ENCODE data around the gene NKTR.

The NKTR gene

DNA sequence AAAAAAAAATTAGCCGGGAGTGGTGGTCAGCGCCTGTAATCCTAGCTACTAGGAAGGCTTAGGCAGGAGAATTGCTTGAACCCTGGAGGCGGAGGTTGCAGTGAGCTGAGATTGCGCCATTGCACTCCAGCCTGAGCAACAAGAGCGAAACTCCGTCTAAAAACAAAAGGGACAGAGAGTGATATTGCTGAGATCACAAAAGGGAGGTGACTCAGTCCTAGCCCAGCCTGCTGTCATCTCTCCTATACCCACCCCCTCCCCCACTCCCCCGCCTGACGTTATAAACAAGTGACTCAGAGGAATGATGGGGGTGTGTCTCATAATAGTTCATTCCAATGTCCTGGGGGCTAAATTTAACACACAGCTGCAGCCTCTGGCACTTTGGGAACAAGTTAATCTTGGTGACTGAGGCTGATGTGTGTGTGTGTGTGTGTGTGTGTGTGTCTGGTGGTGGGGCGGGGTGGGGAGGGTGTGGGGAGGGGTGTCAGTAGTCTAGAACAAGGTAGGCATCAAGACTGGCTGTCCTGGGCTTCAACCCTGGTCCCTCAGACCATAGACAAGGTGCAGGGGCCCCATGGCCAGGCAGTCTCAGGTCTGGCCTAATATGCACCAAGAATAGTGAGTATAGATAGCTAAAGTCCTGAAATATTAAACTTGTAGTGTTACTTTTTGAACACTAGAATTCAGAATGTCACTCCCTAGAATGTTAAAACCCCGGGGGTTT is 83.6 kb downstream of the NKTR start:
- DNase-seq, result no peak

GRCh38 chr3:42684632-42685362 is 84.3 kb downstream of the NKTR start:
- no peak for DNase-seq

- DNase-seq, result no peak
Measured at GRCh38 chr3:42685363-42685881, 84.9 kb downstream of the NKTR start, which contains the start of gene KLHL40. KLHL40 (plus strand) TSS chr3:42685537; CDS start chr3:42685619, 82 bp downstream.

GRCh38 chr3:42685891-42686820 is 85.7 kb downstream of the NKTR start:
- DNase-seq, result no peak

DNA sequence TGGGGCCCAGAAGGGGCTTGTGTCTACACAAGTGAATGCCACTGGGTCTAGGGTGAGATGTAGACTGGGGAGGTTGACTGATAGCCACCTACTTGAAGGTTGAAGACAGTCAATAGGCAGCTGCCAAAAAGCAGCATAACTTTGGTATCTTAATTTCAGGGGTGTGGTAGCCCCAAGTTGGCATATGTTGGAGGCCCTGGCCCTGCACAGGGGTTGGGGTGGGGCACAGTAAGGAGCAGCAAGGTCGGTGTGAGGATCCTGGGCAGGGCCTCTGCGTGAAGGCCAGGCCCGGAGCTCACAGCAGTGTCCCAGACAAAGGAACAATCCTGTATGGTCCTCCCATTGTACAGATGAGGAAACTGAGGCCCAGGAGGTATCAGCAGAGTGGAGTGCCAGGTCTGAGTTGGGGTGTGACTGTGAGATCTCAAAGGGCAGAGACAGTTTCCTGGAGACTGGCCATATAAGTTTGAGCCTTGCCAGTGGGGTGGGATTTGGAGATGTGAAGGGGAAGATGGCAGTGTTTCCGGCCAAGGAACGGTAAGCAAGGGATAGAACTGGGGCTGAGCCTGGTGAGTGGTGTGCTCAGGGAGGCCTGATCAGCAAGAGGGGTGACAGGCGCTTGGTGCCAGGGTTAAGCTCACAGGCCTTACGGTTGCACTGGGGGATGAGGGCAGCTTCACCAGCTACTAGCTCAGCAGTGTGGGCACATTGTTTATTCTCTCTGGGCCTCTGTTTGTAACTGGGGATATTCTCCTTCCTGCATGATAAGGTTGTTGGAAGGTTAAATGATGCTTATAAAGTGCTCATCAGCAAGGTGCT is 86.6 kb downstream of the NKTR start:
- DNase-seq, result no peak

DNA sequence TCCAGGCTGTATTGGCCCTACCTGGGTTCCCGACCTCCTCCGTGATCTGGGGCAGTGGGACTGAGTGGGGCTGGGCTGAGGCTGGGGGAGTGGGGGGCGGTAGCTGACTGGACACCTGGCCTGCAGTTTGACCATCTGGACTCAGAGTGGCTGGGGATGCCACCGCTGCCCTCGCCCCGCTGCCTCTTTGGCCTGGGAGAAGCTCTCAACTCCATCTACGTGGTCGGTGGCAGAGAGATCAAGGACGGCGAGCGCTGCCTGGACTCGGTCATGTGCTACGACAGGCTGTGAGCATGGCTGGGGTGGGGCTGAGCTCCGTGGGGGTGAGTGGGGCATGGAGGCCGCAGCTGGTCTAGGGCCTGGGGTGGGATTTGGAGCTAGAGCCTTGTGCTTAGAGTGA is 87.5 kb downstream of the NKTR start:
- no peak for DNase-seq

GRCh38 chr3:42688487-42689420 is 88.3 kb downstream of the NKTR start:
- DNase-seq, result no peak

DNA sequence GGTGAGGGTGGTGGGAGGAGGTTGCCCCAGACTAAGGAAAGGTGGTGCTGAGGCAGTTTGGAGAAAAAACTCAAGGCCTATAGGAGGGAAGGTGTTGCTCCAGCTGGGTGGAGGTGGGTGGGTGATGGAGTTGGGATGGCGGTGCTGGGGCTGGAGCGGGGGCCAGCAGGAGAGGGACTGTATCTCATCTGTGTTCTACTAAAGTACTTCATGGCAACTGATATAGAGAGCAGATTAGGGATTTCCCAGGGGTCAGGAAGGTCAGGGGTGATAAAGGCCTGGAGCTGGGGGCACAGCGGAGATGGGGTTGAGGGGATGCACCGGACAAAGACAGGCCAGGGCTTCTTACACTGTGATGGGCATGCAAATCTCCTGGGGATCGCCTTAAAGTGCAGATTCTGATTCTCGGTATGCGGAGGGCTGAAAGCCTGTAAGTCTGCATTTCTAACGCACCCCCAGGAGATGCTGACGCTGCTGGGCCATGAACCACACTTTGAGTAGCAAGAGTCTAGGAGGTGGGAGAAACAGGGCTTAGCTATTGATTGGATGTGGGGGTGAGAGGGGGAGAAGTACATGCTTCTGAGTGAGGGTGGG is 89.0 kb downstream of the NKTR start:
- no peak for DNase-seq

DNA sequence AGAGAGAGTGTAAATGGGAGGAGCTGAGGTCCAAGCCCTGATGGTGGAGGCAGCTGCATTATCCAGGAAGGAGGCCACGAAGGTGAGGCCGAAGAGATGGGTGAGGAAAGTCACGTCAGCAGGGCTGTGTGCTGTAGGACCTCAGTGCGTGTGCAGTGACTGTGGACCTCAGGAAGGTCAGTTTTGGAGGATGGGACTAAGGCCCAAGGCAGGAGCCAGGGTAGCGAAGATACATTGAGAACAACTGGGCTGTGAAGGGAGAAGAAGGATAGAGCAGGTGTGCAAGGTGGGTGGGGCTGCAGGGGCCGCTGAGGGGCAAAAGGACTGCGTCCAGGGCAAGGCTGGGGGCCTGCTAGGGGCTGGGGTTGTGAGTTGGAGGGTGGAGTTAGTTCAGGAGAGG is 89.7 kb downstream of the NKTR start:
- no peak for DNase-seq

GRCh38 chr3:42690766-42691680 is 90.5 kb downstream of the NKTR start:
- DNase-seq, result no peak

- no peak for DNase-seq
Measured at GRCh38 chr3:42691816-42692666, 91.6 kb downstream of the NKTR start.

DNA sequence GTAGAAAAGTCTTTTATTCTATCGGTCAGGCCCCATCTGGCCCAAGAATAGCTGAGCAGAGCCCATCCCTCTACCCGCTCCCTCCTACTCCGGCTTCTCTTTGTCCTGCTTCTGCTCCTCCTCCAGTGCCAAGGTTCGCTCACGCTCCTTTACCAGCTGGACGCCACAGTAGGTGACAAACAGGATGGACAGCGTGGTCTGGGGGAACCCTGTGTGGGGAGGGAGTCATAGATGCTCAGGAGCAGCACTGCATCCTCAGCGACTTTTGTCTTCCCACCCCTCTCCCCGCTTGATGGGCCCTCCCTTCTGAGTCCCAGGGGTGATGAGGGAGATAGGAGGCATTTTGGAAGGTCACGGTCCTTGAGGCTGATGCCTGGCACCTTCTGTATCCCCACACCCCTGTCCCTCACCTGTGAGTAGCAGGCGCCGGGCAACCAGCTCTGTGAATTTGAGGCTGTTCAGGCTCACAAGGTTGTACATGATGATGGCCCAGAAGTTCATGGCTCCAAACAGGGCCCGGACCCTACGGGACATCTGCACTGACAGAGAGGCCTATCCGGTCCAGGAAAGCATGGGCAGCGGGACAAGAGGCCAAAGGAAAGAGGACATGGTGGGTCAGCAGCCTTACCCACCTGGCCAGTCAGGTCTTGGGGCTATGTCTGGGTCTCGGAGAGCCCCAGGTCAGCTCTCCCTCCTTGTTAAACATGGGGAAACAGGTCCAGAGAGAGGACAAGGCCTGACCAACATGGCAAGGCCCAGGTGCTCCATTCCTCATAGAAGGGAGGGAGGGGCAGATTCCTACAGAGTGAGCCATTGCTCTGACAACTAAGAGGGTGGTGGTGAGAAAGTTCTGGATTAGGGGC is 92.4 kb downstream of the NKTR start:
- DNase-seq, result no peak

GRCh38 chr3:42693530-42693930 is 93.0 kb downstream of the NKTR start:
- DNase-seq, result no peak

GRCh38 chr3:42694366-42694765 is 93.9 kb downstream of the NKTR start:
- no peak for DNase-seq

GRCh38 chr3:42696356-42697288 is 96.1 kb downstream of the NKTR start:
- DNase-seq, result no peak
